GM19328 (cell line): ENCODE results near the gene SH3D19.
A peak's percentile ranks its signal among the peaks of the same experiment; 100 is the strongest.
"Not testable (repeated sequence)": the region's sequence is repeated elsewhere in the genome, so short reads cannot be mapped to it uniquely, and the experiment has no call there.

ENCODE experiments used
- ATAC-seq: cut with Tn5 transposase; IDR thresholded peaks from one replicate; pipeline ENCODE4 v1.9.1; 2021; ENCODE audit warnings: mild to moderate bottlenecking, moderate library complexity; ENCODE audit not compliant: unreplicated experiment

The SH3D19 gene

DNA sequence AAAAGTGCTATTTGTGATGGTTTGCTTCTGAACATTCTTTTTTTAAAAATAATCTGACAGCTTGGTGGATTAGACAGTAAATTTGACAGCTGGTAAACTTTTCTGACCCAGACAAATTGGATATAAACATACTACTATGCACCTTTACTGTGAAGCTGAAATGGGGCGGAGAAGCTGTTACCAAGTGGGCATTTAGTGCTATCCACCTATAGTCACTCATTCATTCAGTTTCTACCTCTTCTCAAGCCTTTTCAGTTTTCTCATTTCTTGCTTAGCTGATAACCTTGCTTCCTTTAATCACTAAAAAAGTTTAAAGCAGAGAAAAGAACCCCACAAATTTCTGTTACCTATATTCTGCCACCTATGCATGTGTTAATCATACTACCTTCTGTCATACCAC lies 220.8 kb downstream of the SH3D19 start:
- ATAC-seq: no peak

DNA sequence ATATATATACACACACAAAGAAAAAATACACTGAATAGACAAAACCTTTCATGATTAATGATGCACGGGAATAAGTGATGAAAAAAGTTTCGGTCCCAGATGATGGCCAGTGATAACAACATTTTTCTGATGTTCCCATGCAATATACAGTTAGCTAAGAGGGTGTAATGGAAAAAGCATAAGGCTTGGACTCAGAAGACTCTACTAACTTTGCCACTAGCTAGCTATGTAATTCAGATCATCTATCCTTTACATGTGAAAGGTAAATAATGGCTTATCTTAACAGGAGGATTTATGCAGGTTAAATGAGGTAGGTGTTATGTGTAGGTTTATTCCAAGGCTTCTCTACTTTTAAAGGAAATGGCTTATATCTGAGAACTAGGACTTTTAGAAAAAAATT lies 221.6 kb downstream of the SH3D19 start:
- no peak for ATAC-seq

DNA sequence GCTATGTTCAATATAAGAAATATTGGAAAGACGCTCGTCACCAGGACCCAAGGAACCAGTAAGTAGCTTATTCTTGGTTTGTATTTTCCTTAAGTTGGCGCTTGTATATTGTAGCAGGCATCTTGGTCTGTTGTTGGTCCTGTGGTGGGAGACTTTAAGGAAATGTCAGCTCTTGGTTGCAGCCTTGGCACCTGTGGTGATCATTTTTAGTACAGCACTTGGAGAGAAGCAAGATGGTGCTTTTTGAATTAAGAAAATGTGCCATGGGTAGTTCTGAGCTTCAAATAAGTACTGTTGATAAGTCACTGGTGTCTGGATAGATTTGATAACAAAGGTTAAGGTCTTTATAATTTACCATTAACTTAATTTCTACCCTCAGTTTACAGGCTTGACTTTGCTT lies 224.9 kb downstream of the SH3D19 start:
- no peak for ATAC-seq

DNA sequence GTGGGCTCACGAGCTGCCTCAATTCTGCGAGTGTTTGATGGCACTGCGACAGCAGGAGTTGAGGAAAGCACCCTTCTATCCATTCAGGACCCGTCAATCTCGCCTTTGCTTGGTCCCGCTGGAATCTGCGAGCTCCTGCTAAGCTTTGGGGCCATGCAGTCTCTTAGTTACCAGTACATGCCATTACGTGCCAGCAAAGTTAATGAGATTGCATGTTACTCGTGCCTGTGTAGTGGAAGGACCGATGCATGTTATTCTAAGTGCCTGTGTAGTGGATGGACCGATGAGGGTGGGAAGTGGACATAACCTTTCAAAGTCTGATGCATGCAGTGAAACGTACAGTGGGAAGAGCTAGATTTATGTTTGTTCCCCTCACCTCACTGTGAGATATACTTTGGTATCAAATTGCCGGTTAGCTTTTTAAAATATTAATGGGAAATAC lies 225.4 kb downstream of the SH3D19 start:
- ATAC-seq: no peak

DNA sequence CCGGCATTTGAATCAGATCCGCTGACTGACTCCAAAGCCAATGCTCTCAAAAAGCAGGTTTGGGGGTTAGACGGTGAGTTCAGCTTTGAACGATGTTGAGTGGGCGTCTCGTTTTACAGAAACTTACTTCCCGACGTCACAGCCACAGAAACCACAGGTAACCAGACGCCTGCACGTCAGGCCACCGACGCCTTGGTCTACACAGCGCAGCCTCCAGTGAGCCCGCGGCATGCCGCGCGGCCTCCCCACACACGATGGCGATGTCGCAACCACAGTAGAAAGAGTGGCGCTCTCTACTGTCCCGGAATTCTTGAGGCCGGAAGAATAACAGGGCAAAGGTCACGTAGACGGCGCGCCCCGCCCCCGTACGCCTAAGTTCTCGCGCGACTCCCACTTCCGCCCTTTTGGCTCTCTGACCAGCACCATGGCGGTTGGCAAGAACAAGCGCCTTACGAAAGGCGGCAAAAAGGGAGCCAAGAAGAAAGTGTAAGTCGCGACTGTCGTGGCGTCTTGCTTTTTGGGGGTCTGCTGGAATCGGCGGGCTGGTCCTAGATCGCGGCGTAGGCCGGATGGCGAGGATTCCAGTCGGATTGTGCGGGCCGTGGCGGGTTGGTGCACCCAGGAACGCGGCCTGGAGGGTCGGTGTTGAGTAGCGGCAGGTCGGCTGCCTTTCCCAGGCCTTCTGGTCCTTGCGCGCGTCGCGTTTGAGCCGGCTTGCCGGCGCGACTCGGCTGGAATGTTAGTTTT lies 226.0 kb downstream of the SH3D19 start, which contains the start of gene RPS3A:
TSS of gene RPS3A (plus strand) at position 400 of the 747 bp plus-strand sequence. CDS start at position 425, 25 bp downstream.
- ATAC-seq: peak; percentile 93

DNA sequence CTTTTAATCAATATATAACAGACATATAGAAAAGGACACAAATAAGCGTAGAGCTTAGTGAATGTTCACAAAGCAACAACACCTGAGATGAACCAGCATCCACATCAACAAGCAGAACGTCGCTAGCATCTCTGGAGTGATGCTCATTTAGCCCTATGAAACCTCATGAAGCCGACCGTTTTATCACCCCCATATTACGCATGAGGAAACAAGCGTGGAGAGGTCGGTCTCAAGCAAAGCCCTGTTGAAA lies 226.5 kb downstream of the SH3D19 start:
- ATAC-seq: no peak

DNA sequence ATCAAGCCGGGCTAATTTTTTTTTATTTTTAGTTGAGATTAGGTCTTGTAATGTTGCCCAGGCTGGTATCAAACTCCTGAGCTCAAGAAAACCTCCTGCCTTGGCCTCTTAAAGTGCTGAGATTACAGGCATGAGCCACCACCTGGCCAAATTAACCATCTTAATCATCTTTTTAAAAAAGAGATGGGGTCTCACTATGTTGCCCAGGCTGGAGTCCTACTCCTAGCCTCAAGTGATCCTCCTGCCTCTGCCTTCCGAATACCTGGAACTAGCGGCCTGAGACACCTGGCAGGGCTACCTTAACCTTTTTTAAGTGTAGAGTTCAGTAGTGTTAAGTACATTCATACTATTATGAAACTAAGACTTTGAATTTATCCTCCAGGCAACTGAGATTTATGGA lies 227.6 kb downstream of the SH3D19 start:
- no peak for ATAC-seq

DNA sequence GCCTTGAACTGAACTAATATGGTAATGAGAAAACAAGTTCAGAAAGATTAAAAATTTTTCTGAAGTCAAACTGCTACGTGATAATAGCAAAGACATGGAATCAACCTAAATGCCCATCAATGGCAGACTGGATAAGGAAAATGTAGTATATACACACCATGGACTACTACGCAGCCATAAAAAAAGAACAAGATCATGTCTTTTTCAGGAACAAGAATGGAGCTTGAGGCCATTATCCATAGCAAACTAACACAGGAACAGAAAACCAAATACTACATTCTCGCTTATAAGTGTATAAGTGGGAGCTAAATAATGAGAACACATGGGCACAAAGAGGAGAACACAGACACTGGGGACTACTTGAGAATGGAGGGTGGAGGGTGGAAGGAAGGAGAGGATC lies 230.3 kb downstream of the SH3D19 start:
- no peak for ATAC-seq

DNA sequence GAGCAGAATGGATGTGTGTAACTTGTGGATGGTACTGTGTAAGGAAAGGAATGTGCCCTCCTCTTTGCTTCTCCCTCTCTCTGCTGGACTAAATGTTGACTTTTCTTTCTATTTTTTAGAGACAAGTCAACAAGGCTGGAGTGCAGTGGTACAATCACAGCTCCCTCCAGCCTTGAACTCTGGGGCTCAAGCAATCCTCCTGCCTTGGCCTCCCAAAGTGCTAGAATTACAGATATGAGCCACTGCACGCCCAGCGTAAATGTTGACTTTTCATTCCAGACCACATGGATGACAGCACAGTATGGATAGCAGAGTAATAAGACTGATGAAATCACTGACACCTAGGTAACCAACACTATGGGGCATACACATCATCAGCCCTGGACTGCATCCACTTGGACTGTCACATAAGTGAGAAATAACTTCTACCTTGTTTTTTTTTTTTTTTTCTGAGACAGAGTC lies 231.1 kb downstream of the SH3D19 start:
- no peak for ATAC-seq

DNA sequence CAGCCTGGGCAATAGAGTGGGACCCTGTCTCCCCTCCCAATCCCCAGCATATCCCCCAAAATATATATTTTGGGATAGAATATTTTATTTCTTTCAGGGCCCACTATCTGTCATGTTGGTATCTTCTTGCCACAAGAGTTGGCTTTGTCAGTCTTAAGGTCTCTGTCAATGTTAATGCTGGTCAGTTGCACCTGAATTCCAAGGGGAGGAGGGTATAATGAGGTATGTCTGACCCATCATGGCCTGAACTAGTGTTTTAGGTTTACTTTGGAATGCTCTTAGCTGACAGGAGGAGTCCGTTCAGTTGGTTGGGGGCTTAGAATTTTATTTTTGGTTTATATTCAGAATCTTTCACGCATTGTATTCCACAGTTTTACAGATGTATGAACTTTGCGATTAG lies 232.2 kb downstream of the SH3D19 start:
- ATAC-seq: no peak

DNA sequence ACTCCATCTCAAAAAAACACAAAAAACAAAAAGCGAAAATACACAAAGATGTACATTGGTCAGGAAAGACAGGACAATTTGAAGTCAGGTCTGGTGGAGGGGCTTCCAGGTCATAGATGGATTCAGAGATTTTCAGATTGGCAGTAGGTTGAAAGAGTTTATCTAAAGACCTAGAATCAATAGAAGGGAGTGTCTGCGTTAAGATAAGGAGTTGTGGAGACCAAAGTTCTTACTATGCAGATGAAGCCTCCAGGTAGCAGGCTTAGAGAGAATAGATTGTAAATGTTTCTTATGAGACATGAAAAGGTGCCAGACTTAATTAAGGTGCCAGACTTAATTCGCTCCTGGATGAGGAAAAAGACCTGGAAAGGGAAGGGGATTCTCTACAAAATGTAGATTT lies 232.9 kb downstream of the SH3D19 start:
- no peak for ATAC-seq

DNA sequence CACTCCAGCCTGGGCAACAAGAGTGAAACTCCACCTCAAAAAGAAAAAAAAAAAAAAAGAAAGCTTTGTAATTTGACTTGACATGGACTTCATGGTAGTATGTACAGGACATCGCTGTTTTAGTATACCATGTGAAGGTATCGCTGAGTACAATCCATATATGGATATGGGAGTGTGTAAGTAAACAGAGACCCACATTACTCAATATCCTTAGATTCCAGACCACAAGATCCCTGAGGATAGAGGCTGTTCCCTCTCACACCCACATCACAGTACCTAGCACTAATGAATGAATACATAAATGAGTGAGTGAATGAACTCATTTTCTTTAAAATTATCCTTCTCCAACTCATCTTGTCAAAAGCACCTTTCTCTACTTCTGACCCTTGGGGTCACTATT lies 234.4 kb downstream of the SH3D19 start:
- no peak for ATAC-seq

DNA sequence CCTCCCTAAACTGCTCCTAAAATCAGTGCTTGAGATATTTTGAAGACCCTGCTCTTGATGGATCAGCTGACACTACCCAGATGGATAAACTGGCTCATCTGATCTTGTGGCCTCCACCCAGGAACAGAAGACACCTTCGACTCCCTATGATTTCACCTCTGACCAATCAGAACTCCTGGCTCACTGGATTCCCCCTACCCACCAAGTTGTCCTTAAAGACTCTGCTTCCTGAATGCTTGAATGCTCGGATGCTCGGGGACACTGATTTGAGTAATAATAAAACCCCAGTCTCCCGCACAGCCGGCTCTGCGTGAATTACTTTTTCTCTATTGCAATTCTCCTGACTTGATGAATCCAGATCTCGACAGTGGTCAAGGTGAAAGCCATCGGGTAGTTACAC lies 237.9 kb downstream of the SH3D19 start:
- no peak for ATAC-seq

DNA sequence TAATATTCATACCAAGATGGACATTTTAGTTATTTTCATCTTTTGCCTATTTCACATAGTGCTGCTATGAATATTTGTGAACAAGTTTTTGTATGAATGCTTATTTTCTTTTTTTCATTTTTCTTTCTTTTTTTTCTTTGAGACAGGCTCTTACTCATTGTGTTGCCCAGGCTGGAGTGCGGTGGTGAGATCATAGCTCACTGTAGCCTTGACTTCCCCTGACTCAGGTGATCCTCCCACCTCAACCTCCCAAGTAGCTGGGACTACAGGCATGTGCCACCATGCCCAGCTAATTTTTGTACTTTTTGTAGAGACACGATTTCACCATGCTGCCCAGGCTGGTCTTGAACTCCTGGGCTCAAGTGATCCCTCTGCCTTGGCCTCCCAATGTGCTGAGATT lies 247.4 kb downstream of the SH3D19 start:
- not testable (repeated sequence) for ATAC-seq

DNA sequence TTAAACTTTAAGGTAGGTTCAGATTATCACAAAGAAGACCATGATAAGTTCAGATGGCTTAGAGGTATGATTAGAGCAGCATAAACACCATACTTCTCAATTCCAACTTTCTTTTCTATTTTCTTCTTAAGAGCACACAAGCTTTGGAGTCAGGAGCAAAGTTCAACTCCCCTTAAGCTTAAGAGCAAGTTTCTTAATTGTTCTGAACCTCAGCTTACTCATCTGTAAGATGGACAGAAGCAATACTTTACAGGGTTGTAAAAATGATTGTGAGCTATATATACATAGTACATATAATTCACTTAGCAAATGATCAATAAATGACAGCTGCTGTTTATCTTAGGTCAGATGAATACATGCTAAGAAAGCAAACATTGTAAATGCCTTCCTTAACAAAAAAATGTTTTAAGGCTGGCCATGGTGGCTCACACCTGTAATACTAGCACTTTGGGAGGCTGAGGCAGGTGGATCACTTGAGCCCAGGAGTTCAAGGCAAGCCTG lies 250.9 kb downstream of the SH3D19 start:
- no peak for ATAC-seq
